Right renal cortex interstitium (tissue), 3 donors: ENCODE measurements around the gene KRTAP12-2. TPM values are rescaled to one million over a fixed set of nuclear protein-coding genes. Genes with fewer than 3 reads are reported as not detected.
"Not testable (repeated sequence)": the region's sequence is repeated elsewhere in the genome, so short reads cannot be mapped to it uniquely, and the experiment has no call there.

Experiments
- DNase-seq, 3 donors: peaks; one replicate each; pipeline ENCODE4 v3.0.0-alpha.2; 2013; ENCODE audit warnings: low read depth in 3 of 3, low spot score in 2 of 3
- polyA plus RNA-seq, 3 donors: library from polyadenylated mRNA; unstranded; fragments of 120-200 nt; gene quantifications; one replicate each; pipeline ENCODE4 v1.2.1, GENCODE V29; 2013; ENCODE audit not compliant: insufficient read length in 3 of 3

Gene KRTAP12-2
- polyA plus RNA-seq, 3 donors = not detected

- no peak for DNase-seq
These were observed 12.8 kb downstream of the KRTAP12-2 start for GRCh38 chr21:44653656-44654575.

GRCh38 chr21:44653123-44653522 lies 13.6 kb downstream of the KRTAP12-2 start:
- no peak for DNase-seq

GRCh38 chr21:44650973-44651675 lies 15.6 kb downstream of the KRTAP12-2 start:
- DNase-seq = no peak

- no peak for DNase-seq
These were observed 16.3 kb downstream of the KRTAP12-2 start for GRCh38 chr21:44650265-44650972.

- DNase-seq = no peak
These were observed 17.1 kb downstream of the KRTAP12-2 start for GRCh38 chr21:44649521-44650100.

GRCh38 chr21:44648557-44649311 lies 18.0 kb downstream of the KRTAP12-2 start:
- no peak for DNase-seq

- DNase-seq = no peak
These were observed 19.5 kb downstream of the KRTAP12-2 start for GRCh38 chr21:44647222-44647552.

GRCh38 chr21:44646366-44647221 lies 20.1 kb downstream of the KRTAP12-2 start, which contains the start of gene KRTAP10-11:
Gene KRTAP10-11 (plus strand): TSS chr21:44646414. CDS start chr21:44646459, 45 bp downstream.
- DNase-seq = not testable (repeated sequence)

- no peak for DNase-seq
These were observed 21.8 kb downstream of the KRTAP12-2 start for GRCh38 chr21:44644878-44645277.

GRCh38 chr21:44643741-44644310 lies 22.9 kb downstream of the KRTAP12-2 start:
- no peak for DNase-seq

- no peak for DNase-seq
These were observed 26.0 kb downstream of the KRTAP12-2 start for GRCh38 chr21:44640761-44641160.

GRCh38 chr21:44639331-44639655 lies 27.4 kb downstream of the KRTAP12-2 start:
- DNase-seq = no peak

- DNase-seq = not testable (repeated sequence)
These were observed 28.0 kb downstream of the KRTAP12-2 start for GRCh38 chr21:44638506-44639330.

- not testable (repeated sequence) for DNase-seq
These were observed 28.8 kb downstream of the KRTAP12-2 start for GRCh38 chr21:44637851-44638348.

GRCh38 chr21:44637018-44637850 lies 29.5 kb downstream of the KRTAP12-2 start, which contains the start of gene KRTAP10-10:
Gene KRTAP10-10 (plus strand): TSS chr21:44637356. CDS start chr21:44637418, 62 bp downstream.
- no peak for DNase-seq

GRCh38 chr21:44636209-44637017 lies 30.3 kb downstream of the KRTAP12-2 start:
- no peak for DNase-seq
